Measurements from ENCODE around the gene CNTNAP2. TPM values are rescaled to one million over a fixed set of nuclear protein-coding genes. Genes with fewer than 3 reads are reported as not detected.

CNTNAP2 gene
- total and polyA plus RNA-seq, 2 of the 4 experiments (the other 2 are of a cell fraction): not detected

GRCh38 chr7:148107443-148108127, 1991.0 kb downstream of the CNTNAP2 start:
- Histone ChIP-seq H3K14ac (replicated peaks; ENCODE audit: low read depth, low read length) (no peak overlapping the region), H2BK5ac (ENCODE audit: low read depth, low read length, poor library complexity, severe bottlenecking) (no peak overlapping the region), H4K91ac (ENCODE audit: insufficient read depth, low read depth, low read length) (no peak overlapping the region), H3K9me3 (ENCODE audit: control insufficient read depth, insufficient read depth, low read length) (peaks cover 18% of the 10 kb centered on the region), H3K4me1 (ENCODE audit: control insufficient read depth, insufficient read depth, low read length) (no peaks in the 10 kb centered on the region), H3K4me2 (ENCODE audit: low read depth, low read length) (no peak overlapping the region), H3K9ac (ENCODE audit: low read depth, low read length) (no peak overlapping the region), H2AFZ (replicated peaks; ENCODE audit: low read length, poor library complexity) (no peak overlapping the region), H2BK20ac (ENCODE audit: low read depth, low read length) (no peak overlapping the region), H3K27me3 (ENCODE audit: control insufficient read depth, insufficient read depth, low read length) (no peaks in the 10 kb centered on the region), H2BK15ac (ENCODE audit: low read depth, low read length) (no peak overlapping the region), H3K36me3 (ENCODE audit: control insufficient read depth, insufficient read depth, low read length) (no peaks in the 10 kb centered on the region), H3K27ac (ENCODE audit: insufficient read depth, low read length) (no peak overlapping the region), H4K5ac (ENCODE audit: low read depth, low read length) (no peak overlapping the region), H2BK120ac (ENCODE audit: low read depth, low read length) (no peak overlapping the region), H3K9me1 (ENCODE audit: insufficient read depth, low read length) (no peaks in the 10 kb centered on the region), H3K18ac (ENCODE audit: low read depth, low read length) (no peak overlapping the region), H4K8ac (ENCODE audit: low read depth in 2 of 2, low read length in 2 of 2) (no peak overlapping the region), H3K79me1 (ENCODE audit: low read depth in 1 of 2, low read length in 2 of 2) (no peaks in the 10 kb centered on the region), H4K20me1 (ENCODE audit: insufficient read depth, low read length) (no peaks in the 10 kb centered on the region), H3K4me3 (ENCODE audit: insufficient read depth, low read depth, low read length) (no peak overlapping the region), H3K56ac (ENCODE audit: extremely low read depth, insufficient read depth, low read length) (no peak overlapping the region), H3K4ac (ENCODE audit: low read depth, low read length) (no peak overlapping the region), H2AK9ac (replicated peaks; ENCODE audit: low read depth, low read length, poor library complexity) (no peak overlapping the region), H2AK5ac (ENCODE audit: low read depth, low read length) (no peak overlapping the region), H3K23ac (ENCODE audit: low read depth, low read length) (no peak overlapping the region)
- no TSS peak for BruUV-seq (replicated peaks)
- intact Hi-C loops (cut with micrococcal nuclease): no loop called here
- TF ChIP-seq POLR2A (IDR thresholded peaks at IDR 0.05; ENCODE audit: low read depth, low read length) (no peak), MXI1 (IDR thresholded peaks at IDR 0.05; ENCODE audit: borderline replicate concordance, low read depth, low read length) (no peak), SMC3 (IDR thresholded peaks at IDR 0.05; ENCODE audit: low read depth, low read length) (no peak), BHLHE40 (IDR thresholded peaks at IDR 0.05; ENCODE audit: low read depth, low read length) (no peak), MAZ (IDR thresholded peaks at IDR 0.05; ENCODE audit: borderline replicate concordance, low read depth, low read length) (no peak), NFE2L2 (IDR thresholded peaks at IDR 0.05; ENCODE audit: low read depth, low read length) (no peak), CTCF (conservative IDR thresholded peaks at IDR 0.05; ENCODE audit: low read depth, low read length) (no peak), MAFK (IDR thresholded peaks at IDR 0.05; ENCODE audit: low read depth, low read length) (no peak), USF2 (IDR thresholded peaks at IDR 0.05; ENCODE audit: low read depth, low read length) (no peak), RFX5 (IDR thresholded peaks at IDR 0.05; ENCODE audit: low read depth, low read length) (no peak), CEBPB (IDR thresholded peaks at IDR 0.05; ENCODE audit: low read depth, low read length) (no peak), RCOR1 (IDR thresholded peaks at IDR 0.05; ENCODE audit: insufficient replicate concordance, low read length) (no peak), FOS (IDR thresholded peaks at IDR 0.05; ENCODE audit: low read depth, low read length) (no peak), RAD21 (IDR thresholded peaks at IDR 0.05; ENCODE audit: low read length) (no peak), CHD1 (IDR thresholded peaks at IDR 0.05; ENCODE audit: low read depth, low read length) (no peak)
- TF ChIP-seq, protein P1, sequence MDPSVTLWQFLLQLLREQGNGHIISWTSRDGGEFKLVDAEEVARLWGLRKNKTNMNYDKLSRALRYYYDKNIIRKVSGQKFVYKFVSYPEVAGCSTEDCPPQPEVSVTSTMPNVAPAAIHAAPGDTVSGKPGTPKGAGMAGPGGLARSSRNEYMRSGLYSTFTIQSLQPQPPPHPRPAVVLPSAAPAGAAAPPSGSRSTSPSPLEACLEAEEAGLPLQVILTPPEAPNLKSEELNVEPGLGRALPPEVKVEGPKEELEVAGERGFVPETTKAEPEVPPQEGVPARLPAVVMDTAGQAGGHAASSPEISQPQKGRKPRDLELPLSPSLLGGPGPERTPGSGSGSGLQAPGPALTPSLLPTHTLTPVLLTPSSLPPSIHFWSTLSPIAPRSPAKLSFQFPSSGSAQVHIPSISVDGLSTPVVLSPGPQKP (IDR thresholded peaks at IDR 0.05; ENCODE audit: borderline replicate concordance, low read depth, low read length): no peak
- DNase-seq (no peak), ATAC-seq (ENCODE audit: low read depth) (no peak)
- ChIA-PET CTCF (no interaction called here), POLR2A (ENCODE audit: unreplicated experiment) (no interaction called here)
- dilution Hi-C loops (cut with HindIII; ENCODE audit: low sequenced_read_pairs, unreplicated experiment): no loop called here
- in situ Hi-C loops (cut with MboI; ENCODE audit: low sequenced_read_pairs): no loop called here
- no CpG with 5 or more reads among the region's 6 CpGs for WGBS, 2 experiments (ENCODE audit: extremely low coverage in 2 of 2, insufficient read length in 1 of 2)
